Ovary (tissue), 3 donors: ENCODE measurements around the gene LIM2.

ENCODE experiments used
- EP300 ChIP-seq: sonication (generic); formaldehyde crosslinking; IDR thresholded peaks from one replicate; pipeline ENCODE4 v1.6.1; 2017; ENCODE audit warnings: antibody characterized with exemption
- POLR2A ChIP-seq: fragments of 450-650 bp; IDR thresholded peaks from one replicate; pipeline ENCODE4 v1.6.1; 2017; ENCODE audit warnings: antibody characterized with exemption, mild to moderate bottlenecking, moderate library complexity
- TF ChIP-seq, protein P1 (sequence below), 3 donors: fragments of 450-650 bp in 2 of 3; fragments of 200-600 bp in 1 of 3; IDR thresholded peaks; one replicate each; pipeline versions ENCODE4 v1.5.1 to v1.8.0; 2016 to 2022; ENCODE audit warnings: antibody characterized with exemption in 3 of 3, mild to moderate bottlenecking in 1 of 3
- donor health status: DM: no; HTN: no; CAD: no.

GRCh38 chr19:51431124-51431523, 43.4 kb upstream of the LIM2 start:
- TF ChIP-seq, protein P1, sequence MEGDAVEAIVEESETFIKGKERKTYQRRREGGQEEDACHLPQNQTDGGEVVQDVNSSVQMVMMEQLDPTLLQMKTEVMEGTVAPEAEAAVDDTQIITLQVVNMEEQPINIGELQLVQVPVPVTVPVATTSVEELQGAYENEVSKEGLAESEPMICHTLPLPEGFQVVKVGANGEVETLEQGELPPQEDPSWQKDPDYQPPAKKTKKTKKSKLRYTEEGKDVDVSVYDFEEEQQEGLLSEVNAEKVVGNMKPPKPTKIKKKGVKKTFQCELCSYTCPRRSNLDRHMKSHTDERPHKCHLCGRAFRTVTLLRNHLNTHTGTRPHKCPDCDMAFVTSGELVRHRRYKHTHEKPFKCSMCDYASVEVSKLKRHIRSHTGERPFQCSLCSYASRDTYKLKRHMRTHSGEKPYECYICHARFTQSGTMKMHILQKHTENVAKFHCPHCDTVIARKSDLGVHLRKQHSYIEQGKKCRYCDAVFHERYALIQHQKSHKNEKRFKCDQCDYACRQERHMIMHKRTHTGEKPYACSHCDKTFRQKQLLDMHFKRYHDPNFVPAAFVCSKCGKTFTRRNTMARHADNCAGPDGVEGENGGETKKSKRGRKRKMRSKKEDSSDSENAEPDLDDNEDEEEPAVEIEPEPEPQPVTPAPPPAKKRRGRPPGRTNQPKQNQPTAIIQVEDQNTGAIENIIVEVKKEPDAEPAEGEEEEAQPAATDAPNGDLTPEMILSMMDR (IDR thresholded peaks at IDR 0.05) = no peak
- TF ChIP-seq EP300 = no peak
- TF ChIP-seq POLR2A = no peak
